DND-41 (cell line): ENCODE measurements around the gene LRRTM4.

ENCODE experiments used
- ATAC-seq: fragments of 200-7000 bp; cut with Tn5 transposase; 3 replicates; pipeline ENCODE4 v1.9.1; 2021; ENCODE audit warnings: low read depth; ENCODE audit not compliant: insufficient read depth
- DNase-seq: peaks from one replicate; pipeline ENCODE4 v3.0.0-alpha.2; 2020
- H2AFZ ChIP-seq: 2 replicates; pipeline ENCODE4 v1.6.0; 2012; ENCODE audit warnings: low read depth, low read length
- H3K27ac ChIP-seq: 2 replicates; pipeline ENCODE4 v1.5.1; 2012; ENCODE audit warnings: low read length, inconsistent platforms
- H3K27me3 ChIP-seq: fragments of 200-600 bp; sonication (generic); 2 replicates; pipeline ENCODE4 v1.6.0; 2012; ENCODE audit warnings: low read length, mild to moderate bottlenecking, inconsistent platforms; ENCODE audit not compliant: insufficient read depth, poor library complexity
- H3K36me3 ChIP-seq: 2 replicates; pipeline ENCODE4 v1.5.1; 2012; ENCODE audit warnings: low read length, inconsistent platforms; ENCODE audit not compliant: insufficient read depth
- H3K4me1 ChIP-seq: 2 replicates; pipeline ENCODE4 v1.5.1; 2012; ENCODE audit warnings: mild to moderate bottlenecking, low read length; ENCODE audit not compliant: insufficient read depth
- H3K4me2 ChIP-seq: 2 replicates; pipeline ENCODE4 v1.6.0; 2012; ENCODE audit warnings: mild to moderate bottlenecking, moderate library complexity, low read length, inconsistent platforms; ENCODE audit not compliant: insufficient read depth
- H3K4me3 ChIP-seq, 2 experiments: fragments of 200-600 bp in 1 of 2; shearing (Covaris generic) in 1 of 2; 2 replicates each; pipeline ENCODE4 v1.5.1; 2012 to 2016; ENCODE audit warnings: inconsistent platforms in 2 of 2, low read length in 2 of 2, mild to moderate bottlenecking in 2 of 2, low read depth in 1 of 2, moderate library complexity in 1 of 2
- H3K79me2 ChIP-seq: 2 replicates; pipeline ENCODE4 v1.6.0; 2012; ENCODE audit warnings: low read length, inconsistent platforms; ENCODE audit not compliant: insufficient read depth
- H3K9ac ChIP-seq: 2 replicates; pipeline ENCODE4 v1.6.0; 2012; ENCODE audit warnings: low read depth, mild to moderate bottlenecking, inconsistent platforms, low read length, moderate library complexity
- H3K9me3 ChIP-seq: 2 replicates; pipeline ENCODE4 v1.5.1; 2012; ENCODE audit warnings: low read length, moderate library complexity, mild to moderate bottlenecking, inconsistent platforms; ENCODE audit not compliant: insufficient read depth, severe bottlenecking
- H4K20me1 ChIP-seq: 2 replicates; pipeline ENCODE4 v1.6.0; 2012; ENCODE audit warnings: low read length; ENCODE audit not compliant: insufficient read depth
- EZH2 ChIP-seq: IDR thresholded peaks from 3 replicates; pipeline ENCODE4 v1.6.1; 2012; ENCODE audit warnings: borderline replicate concordance, low read depth, mild to moderate bottlenecking, moderate library complexity, low read length, inconsistent platforms; ENCODE audit not compliant: severe bottlenecking
- TF ChIP-seq, protein P1 (sequence below): IDR thresholded peaks from 2 replicates; pipeline ENCODE4 v1.5.1; 2012; ENCODE audit warnings: borderline replicate concordance, low read length, moderate library complexity, mild to moderate bottlenecking; ENCODE audit not compliant: poor library complexity, severe bottlenecking; ENCODE audit errors: extremely low read depth

Gene LRRTM4

DNA sequence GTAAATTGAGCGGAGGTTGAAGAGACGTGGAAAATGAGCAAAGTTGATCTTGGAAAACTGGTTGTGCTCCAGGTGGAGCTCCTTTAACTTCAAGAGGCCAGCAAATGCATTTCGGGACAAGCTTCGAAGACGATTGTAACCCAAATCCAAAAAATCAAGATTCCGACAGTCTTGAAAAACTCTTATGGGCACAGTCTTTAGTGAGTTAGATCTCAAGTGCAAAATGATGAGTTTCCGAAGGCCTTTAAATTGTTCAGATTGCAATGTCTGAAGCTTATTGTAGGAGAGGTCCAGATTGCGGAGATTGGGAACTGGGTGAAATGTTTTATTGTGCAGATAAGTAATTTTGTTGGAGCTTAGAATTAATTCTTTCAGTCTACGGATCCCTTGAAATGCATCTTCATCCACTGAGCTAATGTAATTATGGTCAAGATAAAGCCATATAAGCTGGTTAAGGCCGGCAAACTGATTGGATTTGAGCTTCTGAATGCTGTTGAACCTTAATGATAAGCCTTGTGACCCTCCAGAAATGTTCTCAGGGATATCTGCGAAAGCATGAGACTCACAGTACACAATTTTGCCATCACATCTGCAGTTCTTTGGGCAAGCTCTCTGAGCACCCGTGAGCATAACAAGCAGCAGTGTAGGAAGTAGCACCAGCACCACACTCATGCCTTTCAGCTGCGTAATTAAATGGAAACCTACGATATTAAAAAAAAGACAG lies 2.9 kb downstream of the LRRTM4 start:
- no peaks in the 10 kb centered on the region for H3K9me3 ChIP-seq
- H3K4me2 ChIP-seq = no peak overlapping the region
- no peaks in the 10 kb centered on the region for H3K4me1 ChIP-seq
- H3K36me3 ChIP-seq = no peaks in the 10 kb centered on the region
- no peaks in the 10 kb centered on the region for H3K79me2 ChIP-seq
- DNase-seq (no peak), ATAC-seq (no peak)
- H3K9ac ChIP-seq = no peak overlapping the region
- H2AFZ ChIP-seq = no peak overlapping the region
- TF ChIP-seq EZH2 = no peak
- TF ChIP-seq, protein P1, sequence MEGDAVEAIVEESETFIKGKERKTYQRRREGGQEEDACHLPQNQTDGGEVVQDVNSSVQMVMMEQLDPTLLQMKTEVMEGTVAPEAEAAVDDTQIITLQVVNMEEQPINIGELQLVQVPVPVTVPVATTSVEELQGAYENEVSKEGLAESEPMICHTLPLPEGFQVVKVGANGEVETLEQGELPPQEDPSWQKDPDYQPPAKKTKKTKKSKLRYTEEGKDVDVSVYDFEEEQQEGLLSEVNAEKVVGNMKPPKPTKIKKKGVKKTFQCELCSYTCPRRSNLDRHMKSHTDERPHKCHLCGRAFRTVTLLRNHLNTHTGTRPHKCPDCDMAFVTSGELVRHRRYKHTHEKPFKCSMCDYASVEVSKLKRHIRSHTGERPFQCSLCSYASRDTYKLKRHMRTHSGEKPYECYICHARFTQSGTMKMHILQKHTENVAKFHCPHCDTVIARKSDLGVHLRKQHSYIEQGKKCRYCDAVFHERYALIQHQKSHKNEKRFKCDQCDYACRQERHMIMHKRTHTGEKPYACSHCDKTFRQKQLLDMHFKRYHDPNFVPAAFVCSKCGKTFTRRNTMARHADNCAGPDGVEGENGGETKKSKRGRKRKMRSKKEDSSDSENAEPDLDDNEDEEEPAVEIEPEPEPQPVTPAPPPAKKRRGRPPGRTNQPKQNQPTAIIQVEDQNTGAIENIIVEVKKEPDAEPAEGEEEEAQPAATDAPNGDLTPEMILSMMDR = no peak
- H3K27ac ChIP-seq = no peak overlapping the region
- no peaks in the 10 kb centered on the region for H4K20me1 ChIP-seq
- no peak overlapping the region for H3K4me3 ChIP-seq
- H3K27me3 ChIP-seq = no peaks in the 10 kb centered on the region

- H3K27me3 ChIP-seq = no peaks in the 10 kb centered on the region
- no peaks in the 10 kb centered on the region for H3K4me1 ChIP-seq
- no peak overlapping the region for H3K4me3 ChIP-seq
- no peak for TF ChIP-seq EZH2
- TF ChIP-seq, protein P1 = no peak
- no peaks in the 10 kb centered on the region for H4K20me1 ChIP-seq
- H3K27ac ChIP-seq = no peak overlapping the region
- ATAC-seq = no peak
- no peak for DNase-seq
- H3K79me2 ChIP-seq = no peaks in the 10 kb centered on the region
- no peaks in the 10 kb centered on the region for H3K9me3 ChIP-seq
- no peak overlapping the region for H3K9ac ChIP-seq
- H3K4me2 ChIP-seq = no peak overlapping the region
- no peak overlapping the region for H2AFZ ChIP-seq
- no peaks in the 10 kb centered on the region for H3K36me3 ChIP-seq
Observed at GRCh38 chr2:77518311-77518710, 3.9 kb downstream of the LRRTM4 start.

DNA sequence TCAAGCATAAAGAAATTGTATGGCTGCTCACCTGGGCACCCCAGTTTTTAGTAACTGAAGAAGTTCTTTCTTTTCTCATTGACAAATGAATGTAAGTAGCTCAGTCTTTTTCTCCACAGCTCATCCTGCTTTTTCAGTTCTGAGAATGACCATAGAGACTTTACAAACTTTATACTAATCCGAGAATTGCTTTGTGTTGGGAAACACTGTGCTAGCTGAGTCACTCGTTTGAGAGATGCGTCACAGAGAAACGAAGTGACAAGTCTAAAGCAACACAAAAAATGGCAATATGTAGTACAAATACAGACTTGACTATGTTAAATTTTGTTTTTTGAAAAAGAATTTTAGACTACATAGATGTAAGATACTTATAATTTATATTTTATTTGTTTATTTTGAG lies 9.0 kb downstream of the LRRTM4 start:
- Histone ChIP-seq H3K9me3 (no peaks in the 10 kb centered on the region), H3K4me3 (no peak overlapping the region), H4K20me1 (no peaks in the 10 kb centered on the region), H3K9ac (no peak overlapping the region), H3K27me3 (no peaks in the 10 kb centered on the region), H3K27ac (no peak overlapping the region), H3K36me3 (no peaks in the 10 kb centered on the region), H3K4me1 (no peaks in the 10 kb centered on the region), H3K79me2 (no peaks in the 10 kb centered on the region), H3K4me2 (no peak overlapping the region), H2AFZ (no peak overlapping the region)
- ATAC-seq = no peak
- no peak for DNase-seq
- TF ChIP-seq, protein P1 = no peak
- TF ChIP-seq EZH2 = no peak
